Measurements from ENCODE around the gene TLE1.
"Not testable (repeated sequence)": the region's sequence is repeated elsewhere in the genome, so short reads cannot be mapped to it uniquely, and the experiment has no call there.

TLE1 gene

DNA sequence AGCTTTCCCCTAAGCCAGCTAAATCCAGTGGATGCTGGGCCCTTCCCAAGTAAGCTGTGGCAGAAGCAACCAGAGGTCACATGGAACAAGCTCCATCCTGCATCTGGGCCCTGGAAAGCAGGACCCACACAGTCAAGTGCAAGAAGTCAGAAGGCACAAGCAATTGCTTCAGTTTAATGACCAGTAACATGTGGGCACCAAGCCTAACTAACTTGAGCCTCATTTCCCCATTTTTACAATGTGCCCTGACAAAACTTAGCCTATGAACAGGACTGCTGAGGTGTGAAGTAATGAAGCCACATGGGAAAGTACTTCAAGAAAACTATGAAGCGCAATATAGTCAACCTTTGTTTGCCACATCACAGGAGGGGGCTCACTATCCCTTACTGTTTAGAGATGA lies 90.5 kb downstream of the TLE1 start:
- no peak for DNase-seq

DNA sequence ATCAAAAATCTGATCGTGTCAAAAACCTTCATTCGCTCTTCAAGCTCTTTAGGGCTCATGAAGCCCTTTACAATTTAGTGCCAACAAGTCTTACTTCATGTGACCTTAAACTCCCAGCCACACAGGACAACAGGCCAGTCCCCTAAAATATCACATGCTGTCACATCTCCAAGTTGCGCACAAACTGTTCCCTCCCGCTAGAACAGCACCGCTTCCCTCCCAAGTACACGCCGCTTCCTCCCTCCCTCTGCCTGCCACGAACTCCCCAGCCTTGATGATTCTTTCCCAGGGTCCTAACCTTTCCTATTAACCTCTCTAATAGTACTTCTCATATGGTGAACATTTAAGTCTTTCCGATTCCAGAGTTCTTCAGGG lies 91.2 kb downstream of the TLE1 start:
- DNase-seq = no peak

DNA sequence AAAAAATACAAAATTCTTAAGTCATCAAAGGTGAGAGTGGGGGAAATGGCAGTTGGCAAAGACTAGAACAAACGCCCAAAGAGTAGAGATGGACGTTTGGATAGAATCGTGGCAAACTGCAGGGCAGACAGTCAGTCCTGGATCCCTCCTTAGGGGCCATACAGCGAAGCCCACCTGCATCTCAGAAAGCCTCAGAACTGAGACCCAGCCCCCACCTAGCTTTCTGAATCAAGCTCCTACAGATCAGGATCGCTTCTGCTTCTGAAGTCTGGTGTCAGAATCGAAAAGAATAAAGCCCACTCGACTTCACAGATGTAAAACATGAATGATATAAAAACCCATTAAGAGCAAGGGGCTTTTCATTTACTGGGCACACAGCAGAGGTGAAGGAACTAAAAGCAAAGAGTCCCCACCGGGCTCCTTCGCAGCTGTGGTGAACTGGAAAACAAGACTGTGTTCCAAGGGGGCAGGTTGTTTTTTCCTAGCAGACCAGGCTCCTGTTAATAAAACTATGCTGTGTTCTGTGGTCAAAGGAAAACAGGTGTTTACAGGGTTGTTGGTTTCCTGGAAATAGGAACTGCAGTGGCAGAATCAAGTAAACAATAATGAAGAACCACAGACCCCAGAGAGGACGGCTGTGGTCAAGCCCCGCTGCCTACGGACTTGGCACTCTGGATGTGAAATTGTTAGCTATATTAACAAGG lies 91.8 kb downstream of the TLE1 start:
- no peak for DNase-seq

DNA sequence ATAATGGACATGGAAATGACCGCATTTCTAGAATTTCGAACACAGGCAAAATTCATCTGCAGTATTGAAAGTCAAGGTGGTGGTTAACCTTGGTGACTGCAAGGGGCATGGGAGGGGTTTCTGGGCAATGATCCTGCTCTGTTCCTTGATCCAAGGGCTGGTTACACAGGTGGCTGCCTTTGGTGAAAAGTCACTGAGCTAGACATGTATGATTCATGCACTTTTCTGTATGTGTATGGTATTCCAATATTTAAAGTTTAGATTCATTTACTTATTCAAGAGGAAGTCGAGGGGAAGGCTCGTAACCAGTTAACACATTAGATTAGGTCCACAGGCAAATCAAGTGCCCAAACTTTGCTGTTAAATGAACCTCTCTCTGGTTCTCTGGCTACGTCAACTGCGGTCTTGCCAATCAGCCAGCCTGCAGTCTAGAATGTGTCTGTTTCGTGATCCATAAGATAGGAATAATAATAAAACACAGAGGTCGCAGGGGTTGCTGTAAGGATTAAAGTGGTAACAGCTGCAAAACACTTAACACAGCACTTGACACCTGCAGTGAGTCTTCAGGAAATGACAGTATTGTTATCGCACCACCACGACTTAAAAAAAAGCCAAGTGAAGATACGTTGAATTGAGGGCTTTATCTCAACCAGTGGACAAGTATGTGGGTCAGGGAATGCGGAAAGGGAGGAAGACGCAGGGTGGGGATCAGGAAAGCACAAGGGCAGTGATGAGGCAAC lies 92.5 kb downstream of the TLE1 start:
- DNase-seq = no peak

DNA sequence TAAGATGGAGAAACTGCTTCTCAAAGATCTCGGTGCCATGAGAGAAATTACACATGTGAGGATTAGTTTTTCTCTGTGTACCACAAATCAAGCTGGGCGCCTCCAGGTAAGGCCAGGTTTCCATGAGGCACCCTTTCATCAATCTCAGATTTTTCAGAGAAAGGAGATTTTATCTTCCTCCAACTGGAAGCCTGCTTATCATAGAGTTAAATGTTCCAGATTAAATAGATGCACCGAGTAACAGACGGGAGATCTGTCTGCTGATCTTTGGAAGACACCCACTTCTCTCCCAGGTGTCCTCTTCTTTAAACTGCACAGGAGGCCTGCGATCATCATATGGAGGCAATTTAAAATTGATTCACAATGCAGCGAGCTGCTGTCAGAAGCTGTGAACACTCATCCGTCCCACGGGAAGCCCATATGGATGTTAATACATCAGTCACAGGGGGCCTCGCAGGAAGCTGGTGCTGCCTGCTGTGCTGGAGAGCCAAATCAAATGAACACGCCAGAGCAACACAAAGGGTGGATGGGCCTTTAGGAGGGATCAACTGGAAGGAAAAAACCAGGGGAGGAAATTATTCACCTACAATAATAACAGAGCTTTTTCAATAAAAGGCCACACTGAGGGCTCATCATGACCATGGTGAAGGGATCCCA lies 93.3 kb downstream of the TLE1 start:
- DNase-seq = peak; percentile 73

DNA sequence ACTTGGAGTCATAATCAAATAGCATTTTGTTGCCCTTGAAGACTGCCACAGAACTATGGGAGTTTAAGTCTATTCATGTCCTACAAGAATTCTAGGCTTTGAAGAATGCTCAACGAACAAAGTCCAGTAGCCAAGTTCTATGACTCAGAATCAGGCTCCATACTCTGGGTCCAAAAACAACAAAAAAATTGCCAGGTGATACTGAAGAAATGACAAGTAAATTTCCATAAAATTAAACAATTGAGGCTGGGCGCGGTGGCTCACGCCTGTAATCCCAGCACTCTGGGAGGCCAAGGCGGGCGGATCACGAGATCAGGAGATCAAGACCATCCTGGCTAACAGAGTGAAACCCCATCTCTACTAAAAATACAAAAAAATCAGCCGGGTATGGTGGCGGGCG lies 94.1 kb downstream of the TLE1 start:
- DNase-seq = not testable (repeated sequence)

DNA sequence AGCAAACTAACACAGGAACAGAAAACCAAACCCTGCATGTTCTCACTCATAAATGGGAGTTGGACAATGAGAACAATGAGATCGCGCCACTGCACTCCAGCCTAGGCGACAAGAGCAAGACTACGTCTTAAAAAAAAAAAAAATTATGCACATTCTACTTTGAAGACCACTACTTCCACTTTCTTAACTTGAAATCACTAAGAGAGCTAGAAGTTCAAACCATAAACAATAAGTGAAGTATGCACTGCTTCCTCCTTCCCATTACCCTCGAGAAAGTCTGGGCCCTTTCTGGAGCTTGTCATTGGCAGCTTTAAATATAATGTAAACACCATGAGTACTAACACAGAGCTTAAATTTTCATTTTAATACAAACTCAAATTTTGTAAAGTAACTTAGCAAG lies 94.9 kb downstream of the TLE1 start:
- DNase-seq = no peak

DNA sequence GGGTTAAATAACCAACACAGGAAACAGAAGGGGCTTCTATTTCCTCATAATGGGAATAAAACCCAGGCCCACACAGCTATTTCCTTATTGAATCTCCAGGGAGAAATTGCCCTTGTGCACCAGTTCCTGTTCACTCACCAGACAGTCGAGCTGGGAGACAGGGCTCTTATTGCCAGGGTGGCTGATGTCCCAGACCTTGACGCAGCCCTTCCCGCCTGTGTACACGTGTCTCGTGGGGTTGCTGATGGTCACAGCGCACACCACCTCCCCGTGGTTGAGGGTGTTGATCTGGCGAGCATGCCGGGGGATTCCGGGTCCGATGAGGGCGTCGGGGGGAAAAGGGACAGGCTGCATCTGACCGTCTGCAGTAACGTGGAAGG lies 96.5 kb downstream of the TLE1 start:
- DNase-seq = no peak

DNA sequence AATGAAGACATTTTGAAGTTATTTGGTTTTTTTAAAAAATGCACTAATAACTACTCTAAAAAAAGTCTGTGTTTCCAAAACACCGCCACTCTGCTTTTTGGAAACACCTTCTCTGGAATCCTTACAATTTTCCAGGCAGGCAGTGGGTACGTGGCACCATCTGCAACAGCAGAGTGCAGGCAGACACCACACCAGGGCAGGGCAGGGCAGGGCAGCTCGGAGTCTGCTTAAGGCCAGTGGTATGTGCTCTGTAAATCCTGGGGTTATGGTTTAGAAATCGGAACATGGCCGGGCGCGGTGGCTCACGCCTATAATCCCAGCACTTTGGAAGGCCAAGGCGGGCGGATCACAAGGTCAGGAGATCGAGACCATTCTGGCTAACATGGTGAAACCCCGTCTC lies 97.6 kb downstream of the TLE1 start:
- no peak for DNase-seq

DNA sequence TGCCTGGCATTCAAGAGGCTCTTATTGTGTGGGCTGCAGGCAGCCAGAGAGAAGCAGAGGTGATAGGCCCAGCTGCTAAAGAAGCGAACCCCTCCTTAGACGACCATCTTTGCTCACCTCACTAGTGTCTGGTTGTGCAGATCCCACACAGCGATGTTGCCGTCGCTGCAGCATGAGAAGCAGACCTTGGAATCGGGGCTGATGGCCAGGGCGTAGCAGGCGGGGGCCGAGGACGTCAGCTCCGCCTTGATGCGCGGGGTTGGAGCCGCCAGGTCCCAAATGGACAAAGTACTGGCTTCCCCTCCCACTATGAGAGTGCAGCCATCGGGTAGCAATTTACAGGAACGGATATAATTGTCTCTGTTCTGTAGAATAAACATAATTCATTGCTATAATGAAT lies 98.7 kb downstream of the TLE1 start:
- DNase-seq = no peak

DNA sequence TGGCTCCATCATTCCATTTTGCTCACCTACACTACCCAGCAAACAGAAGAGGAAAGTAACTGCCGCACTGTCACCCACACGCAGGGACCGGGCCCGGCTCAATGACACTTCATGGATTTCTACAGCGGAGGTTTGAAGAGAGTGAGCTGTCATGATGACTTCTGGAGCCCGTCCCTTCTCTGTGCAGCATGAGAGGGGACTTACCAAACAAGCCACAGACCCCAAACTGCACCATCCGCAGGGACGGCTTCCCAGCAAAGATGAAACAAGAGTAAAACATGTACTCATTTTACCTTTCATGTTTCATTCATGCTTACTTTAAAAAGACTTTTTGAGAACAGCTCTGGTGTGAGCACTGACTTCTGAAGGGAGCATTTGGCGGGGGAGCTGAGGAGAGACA lies 99.5 kb downstream of the TLE1 start:
- DNase-seq = no peak

DNA sequence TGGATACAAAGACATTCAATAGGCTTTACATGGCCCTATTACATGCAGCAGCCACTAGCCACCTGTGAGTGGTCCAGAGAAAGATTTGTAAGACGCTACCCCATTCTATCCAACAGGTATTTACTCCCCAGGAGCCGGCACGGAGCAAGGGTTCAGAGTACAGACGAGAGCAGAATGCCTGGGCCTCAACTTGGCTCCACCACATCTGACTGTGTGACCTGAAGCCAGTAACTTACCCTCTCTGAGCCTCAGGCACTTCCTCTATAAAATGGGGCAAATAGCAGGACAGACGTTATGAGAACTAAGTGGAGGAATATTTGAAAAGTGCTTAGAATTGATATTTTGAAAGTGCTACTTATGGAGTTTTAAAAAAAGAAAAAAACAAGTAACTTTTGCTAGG lies 100.0 kb downstream of the TLE1 start:
- DNase-seq = no peak

DNA sequence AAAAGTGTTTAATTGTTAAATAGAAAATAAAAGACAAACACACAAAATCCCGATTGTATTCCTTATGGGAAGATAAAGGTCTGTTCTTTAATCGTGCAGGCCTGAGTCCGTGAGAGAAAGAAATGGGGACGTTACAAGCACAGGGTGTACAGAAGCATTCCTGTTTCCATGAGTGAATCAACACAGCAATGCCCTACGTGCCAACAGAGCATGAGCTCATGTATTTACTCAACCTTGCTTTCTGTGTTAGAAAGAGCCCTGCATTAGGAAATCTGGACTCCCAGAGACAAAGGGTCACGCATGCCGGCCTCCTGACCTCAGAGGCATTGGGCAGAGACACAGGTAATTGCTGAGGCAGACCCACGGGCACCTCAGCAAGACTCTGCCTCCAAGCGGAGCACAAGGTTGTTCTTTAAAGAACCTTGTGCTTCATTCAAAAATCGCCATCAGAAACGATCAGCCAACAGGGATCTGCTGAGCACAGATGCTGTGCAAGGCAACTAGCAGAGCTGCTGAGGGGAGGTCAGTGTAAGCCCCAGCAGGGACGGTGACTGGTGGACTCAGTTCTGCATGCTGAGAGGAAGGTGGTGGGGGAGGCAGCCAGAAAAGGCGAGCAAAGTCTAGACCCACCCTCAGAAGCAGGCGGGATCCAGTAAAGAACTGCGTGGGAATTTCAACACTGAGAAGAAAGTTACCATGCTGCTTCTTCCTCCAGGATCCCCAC lies 101.0 kb downstream of the TLE1 start:
- peak; percentile 20 for DNase-seq

DNA sequence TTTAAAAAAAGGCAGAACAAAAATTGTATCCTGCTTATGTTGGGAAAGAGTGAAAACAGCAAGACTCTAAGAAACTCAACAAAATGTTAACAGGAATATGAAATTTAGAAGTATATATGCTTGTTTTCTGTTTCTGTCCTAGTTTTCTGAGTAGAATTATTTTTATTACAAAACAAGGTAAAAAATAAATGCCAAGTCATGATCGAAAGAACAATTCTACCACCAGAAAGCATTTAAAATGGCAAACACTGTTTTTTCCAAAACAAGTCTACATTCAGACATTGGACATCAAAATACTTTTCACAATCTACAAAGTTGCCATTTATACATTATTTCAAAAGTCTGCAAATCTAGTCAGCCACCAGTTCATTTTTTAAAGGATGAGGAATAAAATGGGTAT lies 102.6 kb downstream of the TLE1 start:
- DNase-seq = no peak

DNA sequence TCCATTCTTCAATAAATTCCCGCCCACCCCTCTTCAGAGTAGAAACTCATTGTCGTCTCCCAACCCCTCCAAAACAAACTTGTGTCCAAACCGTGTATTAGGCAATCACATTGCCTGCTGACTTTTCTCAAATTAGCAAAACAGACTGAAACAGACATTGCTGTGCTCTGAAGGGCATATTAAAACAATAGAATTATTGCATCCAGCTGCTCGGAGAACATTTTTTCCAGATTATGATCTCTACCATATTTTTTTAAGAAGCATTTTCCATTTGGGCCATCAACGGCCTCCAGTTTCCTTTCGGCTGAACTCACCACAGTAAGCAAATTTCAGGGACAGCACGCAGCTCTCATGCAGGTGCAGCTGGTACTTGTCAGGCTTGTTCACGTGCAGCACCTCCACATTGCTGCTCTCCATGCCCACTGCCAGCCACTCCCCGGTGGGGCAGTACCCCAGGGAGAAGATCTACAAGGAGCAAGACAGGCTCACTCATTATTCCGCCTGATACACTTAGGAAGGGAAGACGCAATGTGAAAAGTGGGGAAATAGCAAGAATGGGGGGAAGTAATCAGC lies 104.1 kb downstream of the TLE1 start:
- DNase-seq = no peak

DNA sequence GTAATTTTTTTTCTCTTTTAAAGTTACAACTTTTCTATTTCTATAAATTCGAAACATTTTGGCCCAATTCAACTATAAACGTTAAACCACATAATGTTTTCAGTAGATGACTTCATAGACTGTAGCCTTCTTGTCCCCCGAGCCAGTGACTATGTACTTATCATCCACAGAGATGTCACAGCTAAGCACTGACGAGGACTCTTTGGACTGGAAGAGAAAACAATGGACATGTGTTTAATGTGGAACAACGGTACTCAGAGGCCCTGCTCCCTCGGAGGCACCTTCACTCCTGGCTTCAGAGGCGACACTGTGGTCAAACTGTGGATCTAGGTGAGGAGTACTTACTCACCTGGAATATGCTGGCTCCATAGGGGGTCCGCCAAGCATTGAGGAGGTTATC lies 105.2 kb downstream of the TLE1 start:
- DNase-seq = no peak

DNA sequence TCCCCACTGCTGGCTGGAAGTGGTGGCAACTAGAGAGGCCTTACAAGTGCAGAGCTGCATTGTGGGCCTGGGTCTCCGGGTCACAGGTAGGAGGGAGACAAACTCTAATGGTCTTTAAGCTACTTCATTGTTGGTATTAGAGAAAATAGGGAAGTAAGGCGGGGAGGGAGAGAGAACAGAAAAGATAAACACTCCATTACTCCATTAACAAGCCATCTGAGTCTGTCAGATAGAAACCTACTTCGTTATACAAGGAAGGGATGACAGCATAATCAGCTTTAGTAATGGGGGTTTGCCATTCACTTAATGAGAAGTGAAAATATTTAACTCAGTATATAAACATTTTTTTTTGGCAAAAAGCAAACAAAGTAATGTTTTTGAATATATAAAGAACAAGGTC lies 107.4 kb downstream of the TLE1 start:
- DNase-seq = no peak

DNA sequence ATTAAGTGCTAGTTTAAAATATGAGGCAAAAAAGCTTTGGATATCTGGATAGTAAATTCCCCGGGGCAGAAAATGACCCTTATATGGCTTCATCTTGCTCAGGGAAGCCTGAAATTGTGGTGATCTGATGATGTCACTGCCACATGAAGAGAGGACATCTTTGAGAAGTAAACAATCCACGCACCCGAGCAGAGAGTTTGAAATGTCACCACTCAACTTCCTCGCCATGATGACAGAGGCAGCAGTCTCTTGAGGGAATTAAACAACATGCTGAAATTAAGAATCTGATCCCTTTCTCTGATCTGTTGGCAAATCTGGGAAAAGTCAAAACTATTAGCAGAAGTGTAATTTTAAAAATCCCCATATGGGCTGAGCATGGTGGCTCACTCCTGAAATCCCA lies 110.0 kb downstream of the TLE1 start:
- DNase-seq = no peak

DNA sequence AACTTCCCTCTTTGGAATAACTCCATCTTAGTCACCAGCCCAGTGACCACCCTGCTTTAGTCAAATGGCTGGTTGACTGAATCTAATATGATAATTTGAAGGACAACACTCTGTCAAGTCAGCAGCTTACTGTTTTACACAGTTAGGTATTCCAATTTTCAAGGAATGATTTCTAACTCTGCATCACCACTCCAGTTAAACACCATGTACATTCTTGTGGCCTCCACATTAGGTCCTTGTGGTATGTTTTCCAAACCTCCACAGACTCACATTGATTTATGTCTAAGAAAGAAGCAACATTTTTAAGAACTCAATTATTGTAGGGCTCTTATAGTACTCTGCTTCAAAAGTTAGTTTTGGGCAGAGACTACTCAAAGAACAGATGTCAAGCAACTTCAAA lies 110.7 kb downstream of the TLE1 start:
- no peak for DNase-seq

DNA sequence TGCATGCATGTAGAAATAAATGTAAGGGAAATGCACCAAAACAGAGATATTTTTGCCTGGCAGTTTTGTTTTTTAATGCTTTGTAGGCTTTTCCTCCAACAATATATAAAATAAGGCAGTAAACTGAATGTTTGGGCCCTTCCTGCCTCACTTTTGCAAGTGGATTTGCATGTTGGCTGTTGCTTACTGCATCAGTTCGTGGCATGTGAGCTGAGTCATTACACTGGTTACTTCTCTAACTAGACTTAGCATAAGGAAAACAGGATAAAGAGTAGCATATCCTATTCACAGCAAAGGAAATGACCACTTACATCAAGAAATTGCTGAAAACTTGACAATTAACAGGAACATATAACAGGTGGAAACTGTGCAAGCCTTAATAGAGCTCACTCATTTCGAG lies 113.4 kb downstream of the TLE1 start:
- no peak for DNase-seq

DNA sequence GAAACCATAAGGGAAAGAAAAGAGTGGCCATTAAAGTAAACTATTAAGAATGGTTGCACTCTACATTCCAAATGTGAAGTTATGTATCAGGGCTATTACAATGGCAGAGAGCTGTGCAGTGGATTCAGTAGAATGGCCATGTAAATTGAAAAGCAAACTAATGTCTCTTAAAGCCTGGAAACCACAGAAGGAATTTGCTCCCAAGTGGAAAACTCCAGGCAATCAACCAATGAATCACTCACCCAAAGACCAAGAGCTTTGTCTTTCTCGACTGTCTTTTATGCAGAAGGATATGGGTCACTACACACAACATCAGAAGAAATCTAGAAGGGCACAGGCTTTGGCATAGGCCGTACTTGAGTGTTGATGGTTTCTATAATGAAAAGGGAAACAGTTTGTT lies 114.9 kb downstream of the TLE1 start:
- no peak for DNase-seq

DNA sequence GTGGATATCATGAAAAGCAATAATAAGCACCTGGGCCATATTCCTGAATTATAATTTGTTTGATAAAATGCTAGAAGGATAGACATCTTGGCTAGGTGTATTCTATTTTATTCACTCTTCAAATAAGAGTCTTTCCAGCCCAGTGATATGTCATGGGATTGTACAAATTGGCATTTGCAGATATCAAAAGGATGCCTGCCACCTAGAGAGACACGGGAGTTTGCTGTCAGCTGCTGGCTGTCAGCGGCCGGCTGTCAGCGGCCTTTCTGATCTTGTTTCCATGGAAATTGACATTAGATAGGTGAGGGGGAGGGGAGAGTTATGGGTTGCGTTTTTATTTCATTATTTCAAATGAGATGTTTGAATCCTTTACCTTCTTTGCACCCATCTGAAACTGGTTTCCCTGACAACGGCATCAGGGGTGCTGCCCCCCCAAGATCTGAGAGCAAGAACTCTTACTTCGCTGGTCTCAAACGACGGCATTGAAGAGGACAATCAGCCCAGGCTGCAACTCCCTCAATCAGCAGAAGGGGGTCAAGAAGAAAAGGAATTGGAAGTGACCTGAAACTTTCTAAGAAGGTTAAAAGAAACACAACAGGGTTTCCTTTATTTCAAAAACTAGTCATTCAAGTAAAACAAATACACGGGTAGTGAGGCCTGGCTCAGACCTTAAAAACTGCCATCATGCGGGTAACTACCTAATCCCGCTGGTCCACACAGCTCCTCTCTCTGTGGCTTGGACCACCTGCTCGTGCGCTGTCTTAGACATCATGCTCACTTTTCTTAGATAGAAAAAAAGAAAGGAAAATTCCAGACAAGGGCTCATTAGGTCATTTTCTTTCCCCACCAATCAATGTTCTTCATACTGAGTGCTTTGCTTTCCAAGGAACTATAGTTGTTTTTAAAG lies 115.7 kb downstream of the TLE1 start:
- no peak for DNase-seq
